ENCODE results near the gene CDK14. TPM values are rescaled to one million over a fixed set of nuclear protein-coding genes. Genes with fewer than 3 reads are reported as not detected.

The CDK14 gene
- total and polyA plus RNA-seq, 10 of the 15 experiments (the other 5 are each of a cell fraction or from before 2014, with no cell fraction given) = 6.5 to 61.3 (median 24.2) TPM

DNA sequence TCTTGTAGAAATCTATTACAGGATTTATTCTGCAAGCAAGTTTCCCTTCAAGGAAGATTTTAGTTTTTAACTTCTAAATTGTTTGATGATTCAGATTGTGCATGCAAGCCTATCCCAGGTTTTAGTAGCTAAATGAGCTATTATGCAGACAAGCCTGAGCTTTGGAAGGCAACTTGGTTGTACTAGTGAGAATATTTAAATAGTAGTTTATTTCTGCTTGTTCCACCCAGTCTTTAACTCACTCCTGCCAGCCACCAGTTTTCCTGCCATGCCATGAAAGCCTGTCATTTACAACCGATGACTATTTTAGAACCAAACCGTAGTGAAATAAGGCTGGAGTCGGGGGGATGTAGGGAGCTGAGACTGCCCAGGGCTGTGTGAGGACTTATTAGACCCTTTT is 343.5 kb downstream of the CDK14 start (continued):
- TF ChIP-seq TCF7 (IDR thresholded peaks at IDR 0.05; ENCODE audit: borderline replicate concordance) (no peak), EED (IDR thresholded peaks at IDR 0.05; ENCODE audit: low read depth) (no peak), ATF3 (IDR thresholded peaks at IDR 0.05; ENCODE audit: borderline replicate concordance, extremely low read depth, low read depth, low read length) (no peak), SPI1 (IDR thresholded peaks at IDR 0.05; ENCODE audit: borderline replicate concordance, insufficient read depth, low read depth, low read length) (no peak), PAX8 (IDR thresholded peaks at IDR 0.05) (no peak)

GRCh38 chr7:90944021-90944420 is 347.9 kb downstream of the CDK14 start:
- FAIRE-seq = no peak
- intact Hi-C loops (cut with micrococcal nuclease; ENCODE audit: unreplicated experiment) (no loop called here), in situ Hi-C loops (cut with MboI) (no loop called here)
- H2AFZ ChIP-seq (ENCODE audit: control insufficient read depth, low read depth, low read length) = no peak overlapping the region
- H3K36me3 ChIP-seq (ENCODE audit: control insufficient read depth in 2 of 2, insufficient read depth in 2 of 2, low read length in 1 of 2) = no peaks in the 10 kb centered on the region
- ChIA-PET POLR2A (no interaction called here), CTCF (interaction anchor here (0.9 kb wide), 1 partner anchor 11 kb away, joined by 4 read pairs; no protein-coding TSS in a partner anchor), RAD21 (ENCODE audit: unreplicated experiment) (no interaction called here), SMC1A (ENCODE audit: uncharacterized antibody, unreplicated experiment) (interaction anchor here (0.7 to 5.7 kb wide), 3 partner anchors 8 to 13 kb away, joined by 3 to 37 read pairs (median 4); no protein-coding TSS in a partner anchor)
- H3K9ac ChIP-seq (ENCODE audit: control insufficient read depth, insufficient read depth, low read length) = no peak overlapping the region
- WGBS (ENCODE audit: insufficient coverage, insufficient replicate concordance, low lambda C conversion rate, missing lambda C conversion rate) = 93% methylated on average over 3 of the region's 3 CpGs
- H3K9me3 ChIP-seq (replicated peaks; ENCODE audit: control insufficient read depth, insufficient read depth, low read length) = no peaks in the 10 kb centered on the region
- no peaks in the 10 kb centered on the region for H4K20me1 ChIP-seq (ENCODE audit: control insufficient read depth, insufficient read depth)
- no peak overlapping the region for H3K4me2 ChIP-seq (ENCODE audit: control insufficient read depth, insufficient read depth)
- DNase-seq (ENCODE audit: low read depth, low spot score) = no peak
- no TSS peak for BruUV-seq (replicated peaks)
- H3K4me1 ChIP-seq (ENCODE audit: control insufficient read depth, insufficient read depth, low read length) = peaks cover 9% of the 10 kb centered on the region; the same call in 1 of the 2 replicates
- H3K27ac ChIP-seq (ENCODE audit: control insufficient read depth, insufficient read depth) = no peak overlapping the region
- no peaks in the 10 kb centered on the region for H3K27me3 ChIP-seq (replicated peaks in 1 of 2; ENCODE audit: control insufficient read depth in 2 of 2, insufficient read depth in 2 of 2, low read length in 1 of 2)
- no peaks in the 10 kb centered on the region for H3K79me2 ChIP-seq (ENCODE audit: control insufficient read depth, insufficient read depth, low read length)
- H3K4me3 ChIP-seq = no peak overlapping the region
- no peak for ATAC-seq
- no peak for TF ChIP-seq NR2C2 (IDR thresholded peaks at IDR 0.05; ENCODE audit: borderline replicate concordance, control insufficient read depth, insufficient read length, low read depth)
- no peak for TF ChIP-seq NFXL1 (IDR thresholded peaks at IDR 0.05; ENCODE audit: borderline replicate concordance)
- TF ChIP-seq STAT3 (IDR thresholded peaks at IDR 0.05; ENCODE audit: low read depth, low read length) = no peak
- TF ChIP-seq, protein P1, sequence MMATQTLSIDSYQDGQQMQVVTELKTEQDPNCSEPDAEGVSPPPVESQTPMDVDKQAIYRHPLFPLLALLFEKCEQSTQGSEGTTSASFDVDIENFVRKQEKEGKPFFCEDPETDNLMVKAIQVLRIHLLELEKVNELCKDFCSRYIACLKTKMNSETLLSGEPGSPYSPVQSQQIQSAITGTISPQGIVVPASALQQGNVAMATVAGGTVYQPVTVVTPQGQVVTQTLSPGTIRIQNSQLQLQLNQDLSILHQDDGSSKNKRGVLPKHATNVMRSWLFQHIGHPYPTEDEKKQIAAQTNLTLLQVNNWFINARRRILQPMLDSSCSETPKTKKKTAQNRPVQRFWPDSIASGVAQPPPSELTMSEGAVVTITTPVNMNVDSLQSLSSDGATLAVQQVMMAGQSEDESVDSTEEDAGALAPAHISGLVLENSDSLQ (IDR thresholded peaks at IDR 0.05) = no peak
- TF ChIP-seq ATF2 (IDR thresholded peaks at IDR 0.05; ENCODE audit: low read length) = no peak
- TF ChIP-seq ATF7 (IDR thresholded peaks at IDR 0.05; ENCODE audit: low read depth) = no peak
- TF ChIP-seq E4F1 (IDR thresholded peaks at IDR 0.05; ENCODE audit: borderline replicate concordance, partially characterized antibody) = no peak
- TF ChIP-seq BHLHE40 (IDR thresholded peaks at IDR 0.05; ENCODE audit: borderline replicate concordance in 1 of 2, low read depth in 2 of 2, low read length in 1 of 2) = no peak

Measured in GM12878 (cell line).